Measurements from ENCODE around the gene RHBDL3. TPM values are rescaled to one million over a fixed set of nuclear protein-coding genes. Genes with fewer than 3 reads are reported as not detected.

The RHBDL3 gene
- total and polyA plus RNA-seq, 10 of the 15 experiments (the other 5 are each of a cell fraction or from before 2014, with no cell fraction given): 0.04 to 0.24 (median 0.04) TPM; not detected in 5

- H3K4me1 ChIP-seq (ENCODE audit: control insufficient read depth, insufficient read depth, low read length): no peaks in the 10 kb centered on the region; the same call in 1 of the 2 replicates
- ChIA-PET POLR2A (interaction anchor here (0.5 to 2.1 kb wide), 3 partner anchors 10 to 371 kb away, joined by 3 to 8 read pairs (median 3); no protein-coding TSS in a partner anchor), RAD21 (ENCODE audit: unreplicated experiment) (interaction anchor here (1.0 to 1.7 kb wide), 2 partner anchors 12 to 103 kb away, joined by 5 read pairs; partner anchors contain the start of gene PSMD11), CTCF (interaction anchor here (0.8 to 1.8 kb wide), 6 partner anchors 10 to 439 kb away, joined by 3 to 8 read pairs (median 5); partner anchors contain the start of genes PSMD11 and UTP6), SMC1A (ENCODE audit: uncharacterized antibody, unreplicated experiment) (interaction anchor here (0.6 to 2.8 kb wide), 7 partner anchors 10 to 196 kb away, joined by 3 to 21 read pairs (median 3); no protein-coding TSS in a partner anchor)
- WGBS (ENCODE audit: insufficient coverage, insufficient replicate concordance, low lambda C conversion rate, missing lambda C conversion rate): 1% methylated on average over 13 of the region's 13 CpGs
- H3K27ac ChIP-seq (ENCODE audit: control insufficient read depth, insufficient read depth): peak overlapping the region; percentile 78
- in situ Hi-C loops (cut with MboI) (no loop called here), intact Hi-C loops (cut with micrococcal nuclease; ENCODE audit: unreplicated experiment) (no loop called here)
- peak overlapping the region; percentile 88 for H2AFZ ChIP-seq (ENCODE audit: control insufficient read depth, low read depth, low read length)
- FAIRE-seq: peak; percentile 23
- H3K36me3 ChIP-seq (ENCODE audit: control insufficient read depth in 2 of 2, insufficient read depth in 2 of 2, low read length in 1 of 2): no peaks in the 10 kb centered on the region
- BruUV-seq (replicated peaks): TSS peak; percentile 55
- peak; percentile 66 for ATAC-seq
- no peaks in the 10 kb centered on the region for H3K27me3 ChIP-seq (replicated peaks in 1 of 2; ENCODE audit: control insufficient read depth in 2 of 2, insufficient read depth in 2 of 2, low read length in 1 of 2)
- peak overlapping the region; percentile 84 for H3K9ac ChIP-seq (ENCODE audit: control insufficient read depth, insufficient read depth, low read length)
- peak overlapping the region; percentile 92 for H3K4me2 ChIP-seq (ENCODE audit: control insufficient read depth, insufficient read depth)
- H3K4me3 ChIP-seq: peak overlapping the region; percentile 95
- DNase-seq (ENCODE audit: low read depth, low spot score): no peak
- no peaks in the 10 kb centered on the region for H4K20me1 ChIP-seq (ENCODE audit: control insufficient read depth, insufficient read depth)
- H3K79me2 ChIP-seq (ENCODE audit: control insufficient read depth, insufficient read depth, low read length): peaks cover 7% of the 10 kb centered on the region
- no peaks in the 10 kb centered on the region for H3K9me3 ChIP-seq (replicated peaks; ENCODE audit: control insufficient read depth, insufficient read depth, low read length)
- TF ChIP-seq, protein P1, sequence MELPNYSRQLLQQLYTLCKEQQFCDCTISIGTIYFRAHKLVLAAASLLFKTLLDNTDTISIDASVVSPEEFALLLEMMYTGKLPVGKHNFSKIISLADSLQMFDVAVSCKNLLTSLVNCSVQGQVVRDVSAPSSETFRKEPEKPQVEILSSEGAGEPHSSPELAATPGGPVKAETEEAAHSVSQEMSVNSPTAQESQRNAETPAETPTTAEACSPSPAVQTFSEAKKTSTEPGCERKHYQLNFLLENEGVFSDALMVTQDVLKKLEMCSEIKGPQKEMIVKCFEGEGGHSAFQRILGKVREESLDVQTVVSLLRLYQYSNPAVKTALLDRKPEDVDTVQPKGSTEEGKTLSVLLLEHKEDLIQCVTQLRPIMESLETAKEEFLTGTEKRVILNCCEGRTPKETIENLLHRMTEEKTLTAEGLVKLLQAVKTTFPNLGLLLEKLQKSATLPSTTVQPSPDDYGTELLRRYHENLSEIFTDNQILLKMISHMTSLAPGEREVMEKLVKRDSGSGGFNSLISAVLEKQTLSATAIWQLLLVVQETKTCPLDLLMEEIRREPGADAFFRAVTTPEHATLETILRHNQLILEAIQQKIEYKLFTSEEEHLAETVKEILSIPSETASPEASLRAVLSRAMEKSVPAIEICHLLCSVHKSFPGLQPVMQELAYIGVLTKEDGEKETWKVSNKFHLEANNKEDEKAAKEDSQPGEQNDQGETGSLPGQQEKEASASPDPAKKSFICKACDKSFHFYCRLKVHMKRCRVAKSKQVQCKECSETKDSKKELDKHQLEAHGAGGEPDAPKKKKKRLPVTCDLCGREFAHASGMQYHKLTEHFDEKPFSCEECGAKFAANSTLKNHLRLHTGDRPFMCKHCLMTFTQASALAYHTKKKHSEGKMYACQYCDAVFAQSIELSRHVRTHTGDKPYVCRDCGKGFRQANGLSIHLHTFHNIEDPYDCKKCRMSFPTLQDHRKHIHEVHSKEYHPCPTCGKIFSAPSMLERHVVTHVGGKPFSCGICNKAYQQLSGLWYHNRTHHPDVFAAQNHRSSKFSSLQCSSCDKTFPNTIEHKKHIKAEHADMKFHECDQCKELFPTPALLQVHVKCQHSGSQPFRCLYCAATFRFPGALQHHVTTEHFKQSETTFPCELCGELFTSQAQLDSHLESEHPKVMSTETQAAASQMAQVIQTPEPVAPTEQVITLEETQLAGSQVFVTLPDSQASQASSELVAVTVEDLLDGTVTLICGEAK (IDR thresholded peaks at IDR 0.05; ENCODE audit: borderline replicate concordance): no peak
- no peak for TF ChIP-seq EED (IDR thresholded peaks at IDR 0.05; ENCODE audit: low read depth)
- no peak for TF ChIP-seq EGR1 (IDR thresholded peaks at IDR 0.05; ENCODE audit: borderline replicate concordance in 1 of 2, low read depth in 2 of 2, low read length in 2 of 2)
- TF ChIP-seq MYB (IDR thresholded peaks at IDR 0.05; ENCODE audit: borderline replicate concordance, low read depth, low read length): no peak
- TF ChIP-seq, protein P2, sequence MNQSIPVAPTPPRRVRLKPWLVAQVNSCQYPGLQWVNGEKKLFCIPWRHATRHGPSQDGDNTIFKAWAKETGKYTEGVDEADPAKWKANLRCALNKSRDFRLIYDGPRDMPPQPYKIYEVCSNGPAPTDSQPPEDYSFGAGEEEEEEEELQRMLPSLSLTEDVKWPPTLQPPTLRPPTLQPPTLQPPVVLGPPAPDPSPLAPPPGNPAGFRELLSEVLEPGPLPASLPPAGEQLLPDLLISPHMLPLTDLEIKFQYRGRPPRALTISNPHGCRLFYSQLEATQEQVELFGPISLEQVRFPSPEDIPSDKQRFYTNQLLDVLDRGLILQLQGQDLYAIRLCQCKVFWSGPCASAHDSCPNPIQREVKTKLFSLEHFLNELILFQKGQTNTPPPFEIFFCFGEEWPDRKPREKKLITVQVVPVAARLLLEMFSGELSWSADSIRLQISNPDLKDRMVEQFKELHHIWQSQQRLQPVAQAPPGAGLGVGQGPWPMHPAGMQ (IDR thresholded peaks at IDR 0.05; ENCODE audit: borderline replicate concordance): no peak
- no peak for TF ChIP-seq NRF1 (conservative IDR thresholded peaks at IDR 0.05; ENCODE audit: low read depth, low read length)
- no peak for TF ChIP-seq LARP7 (IDR thresholded peaks at IDR 0.05)
- TF ChIP-seq ESRRA (IDR thresholded peaks at IDR 0.05; ENCODE audit: low read length): no peak
- TF ChIP-seq RUNX3 (IDR thresholded peaks at IDR 0.05; ENCODE audit: low read length): peak; percentile 47; the same call in 1 of the 2 replicates
- no peak for TF ChIP-seq ZBTB4 (CRISPR knock-in tag; IDR thresholded peaks at IDR 0.05)
- no peak for TF ChIP-seq EZH2 (IDR thresholded peaks at IDR 0.05; ENCODE audit: borderline replicate concordance, control insufficient read depth, low read depth, low read length)
- TF ChIP-seq STAT1 (conservative IDR thresholded peaks at IDR 0.05): 0 out of 2 replicates have a peak, but pooled peaks have one; percentile 21
- TF ChIP-seq ZZZ3 (IDR thresholded peaks at IDR 0.05; ENCODE audit: control insufficient read depth, insufficient read length, low read depth): no peak
- TF ChIP-seq FOXK2 (IDR thresholded peaks at IDR 0.05): no peak
Measured at GRCh38 chr17:32341141-32341856, 75.7 kb downstream of the RHBDL3 start.
